GM23338 (cell line): ENCODE data around the gene RFX4. TPM values are rescaled to one million over a fixed set of nuclear protein-coding genes. Genes with fewer than 3 reads are reported as not detected.

Source experiments
- ATAC-seq: fragments of 200-7000 bp; cut with Tn5 transposase; 3 replicates; pipeline ENCODE4 v1.9.1; 2020
- DNase-seq: peaks from one replicate; pipeline ENCODE4 v3.0.0-alpha.2; 2015; ENCODE audit warnings: low spot score
- H2AFZ ChIP-seq: fragments of 200-600 bp; sonication (generic); 2 replicates; pipeline ENCODE4 v1.8.0; 2016; ENCODE audit warnings: antibody characterized with exemption, mild to moderate bottlenecking, moderate library complexity
- H3F3A ChIP-seq: fragments of 200-600 bp; sonication (generic); replicated peaks from 2 replicates; pipeline ENCODE4 v1.8.0; 2017; ENCODE audit warnings: antibody characterized with exemption, mixed run types, low read depth
- H3K27ac ChIP-seq: fragments of 200-600 bp; sonication (generic); 2 replicates; pipeline ENCODE4 v1.6.1; 2016; ENCODE audit warnings: low read depth
- H3K27me3 ChIP-seq: fragments of 200-600 bp; sonication (generic); 2 replicates; pipeline ENCODE4 v1.8.0; 2016; ENCODE audit warnings: mild to moderate bottlenecking, mixed run types, moderate library complexity; ENCODE audit not compliant: insufficient read depth
- H3K36me3 ChIP-seq: fragments of 200-600 bp; sonication (generic); 2 replicates; pipeline ENCODE4 v1.8.0; 2016; ENCODE audit warnings: mild to moderate bottlenecking; ENCODE audit not compliant: insufficient read depth
- H3K4me1 ChIP-seq: fragments of 200-600 bp; sonication (generic); 2 replicates; pipeline ENCODE4 v1.8.0; 2016; ENCODE audit warnings: mild to moderate bottlenecking, moderate library complexity; ENCODE audit not compliant: insufficient read depth
- H3K4me2 ChIP-seq: fragments of 200-600 bp; sonication (generic); 2 replicates; pipeline ENCODE4 v1.7.1; 2017; ENCODE audit warnings: mixed run types
- H3K4me3 ChIP-seq: fragments of 200-600 bp; sonication (generic); 2 replicates; pipeline ENCODE4 v1.6.1; 2016; ENCODE audit warnings: mixed run types
- H3K79me2 ChIP-seq: fragments of 200-600 bp; sonication (generic); replicated peaks from 2 replicates; pipeline ENCODE4 v1.8.0; 2017; ENCODE audit warnings: mild to moderate bottlenecking; ENCODE audit not compliant: insufficient read depth
- H3K9me2 ChIP-seq: fragments of 200-600 bp; sonication (generic); 2 replicates; pipeline ENCODE4 v1.8.0; 2017; ENCODE audit not compliant: insufficient read depth
- H4K20me1 ChIP-seq: fragments of 200-600 bp; sonication (generic); replicated peaks from 2 replicates; pipeline ENCODE4 v1.8.0; 2017; ENCODE audit warnings: mild to moderate bottlenecking; ENCODE audit not compliant: insufficient read depth
- H3K27ac Mint-ChIP-seq: 2 replicates; pipeline ENCODE4 v1.8.0; 2020; ENCODE audit warnings: inconsistent platforms, mild to moderate bottlenecking, moderate library complexity, mixed read lengths
- H3K27me3 Mint-ChIP-seq: 3 replicates; pipeline ENCODE4 v1.8.0; 2022; ENCODE audit warnings: low read depth, mild to moderate bottlenecking, moderate library complexity, mixed read lengths, inconsistent platforms; ENCODE audit not compliant: insufficient read depth, poor library complexity
- H3K36me3 Mint-ChIP-seq: 3 replicates; pipeline ENCODE4 v1.8.0; 2021; ENCODE audit warnings: low read depth, mild to moderate bottlenecking, inconsistent platforms, moderate library complexity, mixed read lengths
- H3K4me1 Mint-ChIP-seq: 3 replicates; pipeline ENCODE4 v1.8.0; 2020; ENCODE audit warnings: mild to moderate bottlenecking, inconsistent platforms, mixed read lengths
- H3K4me3 Mint-ChIP-seq: 3 replicates; pipeline ENCODE4 v1.8.0; 2021; ENCODE audit warnings: moderate library complexity, mild to moderate bottlenecking, inconsistent platforms, mixed read lengths
- H3K9me3 Mint-ChIP-seq: 3 replicates; pipeline ENCODE4 v1.8.0; 2020; ENCODE audit warnings: moderate library complexity, mild to moderate bottlenecking, inconsistent platforms, mixed read lengths
- CTCF ChIP-seq, 2 experiments: fragments of 200-600 bp in 1 of 2; sonication (generic) in 1 of 2; conservative IDR thresholded peaks; 2 replicates each; pipeline versions ENCODE4 v1.5.1 to v1.6.1; 2016 to 2017; ENCODE audit warnings: antibody characterized with exemption in 2 of 2, low read depth in 2 of 2, mild to moderate bottlenecking in 2 of 2, moderate library complexity in 1 of 2
- EZH2 ChIP-seq: fragments of 200-600 bp; sonication (generic); IDR thresholded peaks from one replicate; pipeline ENCODE4 v1.8.0; 2017; ENCODE audit warnings: antibody characterized with exemption, mild to moderate bottlenecking, low read depth; ENCODE audit not compliant: unreplicated experiment
- EZH2phosphoT487 ChIP-seq: fragments of 200-600 bp; sonication (generic); IDR thresholded peaks from one replicate; pipeline ENCODE4 v1.8.1; 2018; ENCODE audit warnings: antibody characterized with exemption; ENCODE audit not compliant: unreplicated experiment
- POLR2AphosphoS5 ChIP-seq: IDR thresholded peaks from 2 replicates; pipeline ENCODE4 v1.6.1; 2016; ENCODE audit warnings: antibody characterized with exemption, low read depth
- REST ChIP-seq: IDR thresholded peaks from one replicate; pipeline ENCODE4 v1.6.1; 2018; ENCODE audit warnings: antibody characterized with exemption; ENCODE audit not compliant: unreplicated experiment
- ZNF331 ChIP-seq: fragments of 250-450 bp; sonication (Bioruptor Pico); IDR thresholded peaks from 2 replicates; pipeline ENCODE4 v1.5.0; 2020; ENCODE audit warnings: low read depth, mild to moderate bottlenecking, moderate library complexity
- polyA plus RNA-seq: library from polyadenylated mRNA; unstranded; fragments of >200 nt; fragmentation: Nextera tagmentation; extraction: Ambion mirVana; gene quantifications from 2 replicates; pipeline ENCODE4 v1.2.1, GENCODE V29; 2016
- total RNA-seq: library from RNA; depleted of rRNA; stranded (reverse); fragments of >200 nt; shearing (Covaris generic); gene quantifications from 2 replicates; pipeline ENCODE4 v1.2.3, GENCODE V29; 2014

Gene RFX4
- total and polyA plus RNA-seq, 2 experiments from 2014 or later, result 0.23 TPM; not detected in 1

GRCh38 chr12:106766393-106766826 is 183.6 kb downstream of the RFX4 start (continued):
- TF ChIP-seq CTCF (conservative IDR thresholded peaks at IDR 0.05; ENCODE audit: low read depth in 2 of 2) (no peak), REST (no peak), ZNF331 (CRISPR knock-in tag) (no peak), POLR2AphosphoS5 (no peak)

GRCh38 chr12:106767206-106767605 is 184.4 kb downstream of the RFX4 start:
- H3K36me3 ChIP-seq, result no peaks in the 10 kb centered on the region
- H3K79me2 ChIP-seq, result no peaks in the 10 kb centered on the region
- Mint-ChIP-seq H3K9me3 (no peaks in the 10 kb centered on the region; the same call in 2 of the 3 replicates), H3K36me3 (no peaks in the 10 kb centered on the region), H3K4me1 (peaks cover 63% of the 10 kb centered on the region), H3K27ac (no peak overlapping the region), H3K27me3 (peaks cover 10% of the 10 kb centered on the region), H3K4me3 (no peak overlapping the region; the same call in 2 of the 3 replicates)
- peak overlapping the region; percentile 32; the same call in 1 of the 2 replicates for H3K4me3 ChIP-seq
- H3K27ac ChIP-seq, result peak overlapping the region; percentile 92
- peaks cover 45% of the 10 kb centered on the region for H3K4me1 ChIP-seq
- no peaks in the 10 kb centered on the region for H3F3A ChIP-seq
- H4K20me1 ChIP-seq, result no peaks in the 10 kb centered on the region
- no peaks in the 10 kb centered on the region for H3K27me3 ChIP-seq
- H3K4me2 ChIP-seq, result peak overlapping the region; percentile 59
- no peak for TF ChIP-seq EZH2
- TF ChIP-seq EZH2phosphoT487, result no peak
- TF ChIP-seq REST, result no peak
- DNase-seq (no peak), ATAC-seq (no peak)
- no peaks in the 10 kb centered on the region for H3K9me2 ChIP-seq
- no peak overlapping the region for H2AFZ ChIP-seq
